IMR-90 (cell line): ENCODE data around the gene KIF22.

ENCODE experiments used
- CEBPB ChIP-seq: IDR thresholded peaks from 2 replicates; pipeline ENCODE4 v1.6.1; 2012; ENCODE audit warnings: low read depth, low read length, improper control_type of control experiment
- CHD1 ChIP-seq: IDR thresholded peaks from 2 replicates; pipeline ENCODE4 v1.6.1; 2012; ENCODE audit warnings: low read depth, low read length, improper control_type of control experiment
- CTCF ChIP-seq: conservative IDR thresholded peaks from 2 replicates; pipeline ENCODE4 v1.5.1; 2012; ENCODE audit warnings: mild to moderate bottlenecking, low read depth, low read length, improper control_type of control experiment
- ELK1 ChIP-seq: fragments of 150-350 bp; IDR thresholded peaks from 2 replicates; pipeline ENCODE4 v1.6.1; 2016; ENCODE audit warnings: low read depth, mild to moderate bottlenecking, low read length, moderate library complexity, borderline replicate concordance
- MAFK ChIP-seq: IDR thresholded peaks from 2 replicates; pipeline ENCODE4 v1.6.1; 2012; ENCODE audit warnings: low read depth, low read length, improper control_type of control experiment
- MXI1 ChIP-seq: IDR thresholded peaks from 2 replicates; pipeline ENCODE4 v1.6.1; 2012; ENCODE audit warnings: low read depth, mild to moderate bottlenecking, low read length, moderate library complexity, borderline replicate concordance
- POLR2A ChIP-seq: IDR thresholded peaks from 2 replicates; pipeline ENCODE4 v1.6.1; 2012; ENCODE audit warnings: mild to moderate bottlenecking, low read depth, low read length
- RAD21 ChIP-seq: IDR thresholded peaks from 2 replicates; pipeline ENCODE4 v1.6.1; 2012; ENCODE audit warnings: low read length, improper control_type of control experiment
- RFX5 ChIP-seq: IDR thresholded peaks from 2 replicates; pipeline ENCODE4 v1.8.0; 2012; ENCODE audit warnings: low read depth, mild to moderate bottlenecking, low read length, moderate library complexity
- USF2 ChIP-seq: fragments of 150-350 bp; IDR thresholded peaks from 2 replicates; pipeline ENCODE4 v1.6.1; 2017; ENCODE audit warnings: mild to moderate bottlenecking, antibody characterized with exemption, low read length, low read depth

GRCh38 chr16:29830774-29831173, 40.2 kb downstream of the KIF22 start:
- no peak for TF ChIP-seq CTCF
- no peak for TF ChIP-seq POLR2A
- no peak for TF ChIP-seq CEBPB
- TF ChIP-seq RFX5: no peak
- no peak for TF ChIP-seq USF2
- no peak for TF ChIP-seq MXI1
- TF ChIP-seq CHD1: no peak
- TF ChIP-seq MAFK: no peak
- no peak for TF ChIP-seq RAD21
- TF ChIP-seq ELK1: no peak
